Ascending aorta (tissue), 2 donors: Measurements from ENCODE around the gene TMEM53. TPM values are rescaled to one million over a fixed set of nuclear protein-coding genes. Genes with fewer than 3 reads are reported as not detected.

Experiments used
- DNase-seq, 2 donors: peaks; one replicate each; pipeline ENCODE4 v3.0.0-alpha.2; 2019; ENCODE audit warnings: low spot score in 2 of 2
- H3K27ac ChIP-seq, 2 donors: fragments of 200-600 bp; sonication (generic); one replicate each; pipeline ENCODE4 v1.5.1; 2016 to 2017; ENCODE audit warnings: mild to moderate bottlenecking in 1 of 2
- H3K27me3 ChIP-seq: fragments of 200-600 bp; sonication (generic); one replicate; pipeline ENCODE4 v1.5.1; 2017
- H3K36me3 ChIP-seq, 2 donors: fragments of 200-600 bp; sonication (generic); one replicate each; pipeline ENCODE4 v1.5.1; 2016
- H3K4me1 ChIP-seq, 2 donors: fragments of 200-600 bp; sonication (generic); one replicate each; pipeline ENCODE4 v1.5.1; 2016 to 2017; ENCODE audit warnings: mild to moderate bottlenecking in 1 of 2
- H3K4me3 ChIP-seq, 2 donors: fragments of 200-600 bp; sonication (generic); one replicate each; pipeline ENCODE4 v1.5.1; 2016 to 2017; ENCODE audit warnings: mild to moderate bottlenecking in 1 of 2
- H3K9me3 ChIP-seq, 2 donors: fragments of 200-600 bp; sonication (generic); one replicate each; pipeline ENCODE4 v1.5.1; 2016
- intact Hi-C: fragments of 100-400 bp; cut with DNase I; formaldehyde crosslinking; loops from one replicate; pipeline ENCODE4 v1.15.1; 2023
- total RNA-seq: library from RNA; depleted of rRNA; stranded (reverse); fragments of >200 nt; gene quantifications from one replicate; pipeline ENCODE4 v1.1.0, GENCODE V29; 2016
- TF ChIP-seq, protein P1 (sequence below), 3 experiments: fragments of 200-600 bp in 2 of 3; fragments of 450-650 bp in 1 of 3; sonication (generic) in 2 of 3; IDR thresholded peaks; one replicate each; pipeline ENCODE4 v1.5.1; 2016 to 2019; ENCODE audit warnings: antibody characterized with exemption in 3 of 3, mild to moderate bottlenecking in 1 of 3, moderate library complexity in 1 of 3

The TMEM53 gene
- total RNA-seq, 1 donor from 2014 or later = 9.2 TPM

DNA sequence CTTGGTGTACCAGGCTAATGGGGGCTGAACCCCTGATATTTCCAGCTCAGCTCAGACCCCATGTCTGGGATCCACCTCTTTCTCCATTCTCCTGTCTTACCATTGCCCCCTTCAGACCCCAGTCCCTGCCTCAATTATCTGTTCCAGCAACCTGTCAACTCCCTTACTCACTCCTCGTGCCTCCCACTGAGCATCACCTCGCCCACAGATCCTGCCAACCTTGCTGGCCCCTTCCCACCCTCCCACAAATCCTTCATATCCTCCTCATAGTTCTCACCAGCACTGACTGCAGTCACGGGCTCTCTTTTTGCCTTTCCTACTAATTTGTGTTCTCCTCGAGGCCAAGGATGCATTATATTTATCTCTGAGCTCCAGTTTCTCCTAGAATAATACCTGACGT lies 62.9 kb downstream of the TMEM53 start:
- no peaks in the 10 kb centered on the region for H3K27me3 ChIP-seq
- DNase-seq = no peak
- H3K36me3 ChIP-seq = no peaks in the 10 kb centered on the region
- TF ChIP-seq, protein P1, sequence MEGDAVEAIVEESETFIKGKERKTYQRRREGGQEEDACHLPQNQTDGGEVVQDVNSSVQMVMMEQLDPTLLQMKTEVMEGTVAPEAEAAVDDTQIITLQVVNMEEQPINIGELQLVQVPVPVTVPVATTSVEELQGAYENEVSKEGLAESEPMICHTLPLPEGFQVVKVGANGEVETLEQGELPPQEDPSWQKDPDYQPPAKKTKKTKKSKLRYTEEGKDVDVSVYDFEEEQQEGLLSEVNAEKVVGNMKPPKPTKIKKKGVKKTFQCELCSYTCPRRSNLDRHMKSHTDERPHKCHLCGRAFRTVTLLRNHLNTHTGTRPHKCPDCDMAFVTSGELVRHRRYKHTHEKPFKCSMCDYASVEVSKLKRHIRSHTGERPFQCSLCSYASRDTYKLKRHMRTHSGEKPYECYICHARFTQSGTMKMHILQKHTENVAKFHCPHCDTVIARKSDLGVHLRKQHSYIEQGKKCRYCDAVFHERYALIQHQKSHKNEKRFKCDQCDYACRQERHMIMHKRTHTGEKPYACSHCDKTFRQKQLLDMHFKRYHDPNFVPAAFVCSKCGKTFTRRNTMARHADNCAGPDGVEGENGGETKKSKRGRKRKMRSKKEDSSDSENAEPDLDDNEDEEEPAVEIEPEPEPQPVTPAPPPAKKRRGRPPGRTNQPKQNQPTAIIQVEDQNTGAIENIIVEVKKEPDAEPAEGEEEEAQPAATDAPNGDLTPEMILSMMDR (IDR thresholded peaks at IDR 0.05) = no peak
- H3K4me3 ChIP-seq = no peak overlapping the region
- intact Hi-C loops = no loop called here
- H3K4me1 ChIP-seq = no peaks in the 10 kb centered on the region
- no peaks in the 10 kb centered on the region for H3K9me3 ChIP-seq
- no peak overlapping the region for H3K27ac ChIP-seq

DNA sequence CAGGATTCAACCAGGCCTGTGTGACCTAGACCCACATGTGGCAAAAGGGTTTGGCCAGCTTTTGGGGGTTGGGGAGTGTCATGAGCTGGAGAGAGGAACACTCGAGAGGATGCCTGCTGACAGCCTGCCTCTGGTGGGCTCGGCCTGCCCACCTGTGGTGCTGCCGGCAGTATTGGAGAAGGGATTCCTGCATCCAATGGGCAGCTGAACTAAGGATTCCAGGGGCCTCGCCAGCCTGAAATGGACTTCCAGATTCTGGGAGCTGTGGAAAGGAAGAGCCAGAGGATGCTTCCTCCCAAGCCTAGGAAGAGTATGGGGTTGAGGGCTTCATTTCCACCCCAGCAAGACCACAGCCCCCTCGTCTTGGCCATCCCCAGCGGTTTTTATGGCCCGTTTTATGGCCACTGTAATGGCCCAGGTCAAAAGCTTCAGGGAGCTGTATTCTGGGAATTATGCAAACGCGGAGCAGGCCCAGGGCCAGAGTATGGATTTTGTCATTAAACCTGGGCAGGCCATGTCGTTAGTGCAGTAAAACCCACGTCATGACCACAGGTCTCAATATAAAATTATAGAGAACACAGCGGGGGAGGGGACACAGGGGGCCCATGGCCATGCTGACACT lies 63.6 kb downstream of the TMEM53 start:
- intact Hi-C loops = no loop called here
- no peak overlapping the region for H3K27ac ChIP-seq
- no peak for DNase-seq
- TF ChIP-seq, protein P1 (IDR thresholded peaks at IDR 0.05) = no peak
- H3K9me3 ChIP-seq = no peaks in the 10 kb centered on the region
- no peaks in the 10 kb centered on the region for H3K36me3 ChIP-seq
- H3K27me3 ChIP-seq = no peaks in the 10 kb centered on the region
- H3K4me3 ChIP-seq = no peak overlapping the region
- no peaks in the 10 kb centered on the region for H3K4me1 ChIP-seq

DNA sequence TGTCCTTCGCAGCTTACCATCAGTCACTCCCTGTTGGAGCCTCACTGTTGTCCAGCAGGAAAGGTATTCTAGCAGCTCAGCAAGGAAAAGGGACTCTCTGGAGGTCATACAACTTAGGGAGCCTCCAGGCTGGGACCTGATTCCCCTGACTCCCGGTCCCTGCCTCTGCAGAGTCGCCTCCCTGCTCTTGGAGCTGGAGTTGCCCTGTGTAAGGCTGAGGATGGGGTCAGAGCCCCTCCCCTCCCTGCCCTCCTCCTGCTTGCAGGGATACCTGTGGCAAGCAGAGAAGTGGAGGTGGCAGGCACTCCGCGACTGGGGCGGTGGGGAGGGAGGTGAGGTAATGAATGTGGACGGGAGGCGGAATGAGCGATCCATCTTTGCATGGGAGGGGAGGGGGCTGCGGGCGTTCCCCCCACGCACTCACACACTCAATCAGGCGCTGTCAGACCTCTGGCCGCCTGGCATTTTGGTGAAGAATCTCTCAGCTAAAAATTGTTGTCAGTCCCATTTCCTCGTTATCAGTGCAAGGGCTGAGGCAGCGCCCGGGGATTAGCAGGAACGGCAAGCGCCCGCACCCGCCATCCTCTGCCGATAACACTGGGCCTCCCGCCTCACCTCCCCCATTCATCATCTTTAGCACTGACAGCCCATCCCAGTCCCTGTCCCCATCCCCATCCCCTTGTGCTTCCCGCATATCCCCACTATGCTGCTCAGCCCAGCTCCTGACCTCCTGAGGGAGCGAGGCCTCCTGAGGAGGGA lies 64.3 kb downstream of the TMEM53 start:
- no peak overlapping the region for H3K27ac ChIP-seq
- no peak for DNase-seq
- H3K36me3 ChIP-seq = no peaks in the 10 kb centered on the region
- H3K27me3 ChIP-seq = no peaks in the 10 kb centered on the region
- H3K4me3 ChIP-seq = no peak overlapping the region
- TF ChIP-seq, protein P1 (IDR thresholded peaks at IDR 0.05) = no peak
- no peaks in the 10 kb centered on the region for H3K9me3 ChIP-seq
- intact Hi-C loops = loop anchor here (1.0 kb wide), 1 partner anchor 42 kb away; no protein-coding TSS in a partner anchor
- no peaks in the 10 kb centered on the region for H3K4me1 ChIP-seq

DNA sequence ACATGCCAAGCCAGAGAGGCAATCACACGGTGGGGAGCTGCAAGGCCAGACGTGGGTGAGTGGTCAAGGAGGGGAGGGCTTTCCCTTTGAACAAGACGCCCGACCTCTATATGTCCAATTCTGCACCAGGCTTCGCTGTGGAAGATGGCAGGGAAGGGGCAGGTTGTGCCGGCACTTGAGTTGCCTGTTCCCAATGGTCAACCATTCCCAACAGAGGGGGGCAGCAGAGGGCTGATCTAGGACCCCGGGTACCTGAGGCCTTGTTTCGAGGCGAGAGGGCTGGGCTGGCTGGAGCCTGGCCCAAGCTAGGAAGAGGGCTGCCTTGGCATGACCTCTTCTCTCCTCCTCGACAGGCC lies 64.9 kb downstream of the TMEM53 start:
- H3K4me1 ChIP-seq = no peaks in the 10 kb centered on the region
- no peak overlapping the region for H3K27ac ChIP-seq
- H3K27me3 ChIP-seq = no peaks in the 10 kb centered on the region
- no peaks in the 10 kb centered on the region for H3K9me3 ChIP-seq
- H3K4me3 ChIP-seq = no peak overlapping the region
- intact Hi-C loops = loop anchor here (1.0 kb wide), 1 partner anchor 43 kb away; no protein-coding TSS in a partner anchor
- no peaks in the 10 kb centered on the region for H3K36me3 ChIP-seq
- peak in 1 of 2 donors; percentile 68 for DNase-seq
- TF ChIP-seq, protein P1 (IDR thresholded peaks at IDR 0.05) = peak; percentile 50 to 63 (median 52)

DNA sequence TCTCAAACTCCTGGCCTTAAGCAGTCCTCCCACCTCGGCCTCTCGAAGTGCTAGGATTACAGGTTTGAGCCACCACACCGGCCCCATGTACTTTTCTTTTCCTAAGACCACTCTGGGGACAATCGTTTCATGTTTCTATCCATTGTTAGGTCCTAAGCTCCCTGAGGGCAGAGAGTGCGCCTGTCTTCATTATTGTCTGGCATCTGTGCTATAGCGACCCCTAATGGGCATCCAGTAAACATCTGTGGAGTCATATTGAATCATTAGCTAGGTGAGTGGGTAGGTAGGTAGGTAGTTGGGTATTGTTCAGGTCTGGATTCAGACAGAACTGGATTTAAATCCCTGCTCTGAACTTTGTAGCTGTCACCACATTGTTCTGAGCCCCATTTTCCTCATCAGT lies 66.1 kb downstream of the TMEM53 start:
- H3K36me3 ChIP-seq = no peaks in the 10 kb centered on the region
- no peak overlapping the region for H3K27ac ChIP-seq
- no peaks in the 10 kb centered on the region for H3K4me1 ChIP-seq
- H3K27me3 ChIP-seq = no peaks in the 10 kb centered on the region
- no peak for DNase-seq
- no peaks in the 10 kb centered on the region for H3K9me3 ChIP-seq
- TF ChIP-seq, protein P1 (IDR thresholded peaks at IDR 0.05) = no peak
- intact Hi-C loops = no loop called here
- H3K4me3 ChIP-seq = no peak overlapping the region
